Right lobe of liver (tissue), 4 donors: ENCODE data around the gene GDI1.

ENCODE experiments used
- POLR2A ChIP-seq: fragments of 450-650 bp; IDR thresholded peaks from one replicate; pipeline ENCODE4 v1.6.1; 2017; ENCODE audit warnings: antibody characterized with exemption, mild to moderate bottlenecking
- TF ChIP-seq, protein P1 (sequence below), 4 donors: fragments of 200-600 bp in 3 of 4; fragments of 450-650 bp in 1 of 4; IDR thresholded peaks; one replicate each; pipeline versions ENCODE4 v1.5.1 to v1.8.0; 2016 to 2022; ENCODE audit warnings: antibody characterized with exemption in 4 of 4, mild to moderate bottlenecking in 2 of 4
- donor health status: DM: no; HTN: no; CAD: no.
- donor health status: DM: no; HTN: no; CAD: no.
- donor health status: DM: no; HTN: yes; CAD: no.

DNA sequence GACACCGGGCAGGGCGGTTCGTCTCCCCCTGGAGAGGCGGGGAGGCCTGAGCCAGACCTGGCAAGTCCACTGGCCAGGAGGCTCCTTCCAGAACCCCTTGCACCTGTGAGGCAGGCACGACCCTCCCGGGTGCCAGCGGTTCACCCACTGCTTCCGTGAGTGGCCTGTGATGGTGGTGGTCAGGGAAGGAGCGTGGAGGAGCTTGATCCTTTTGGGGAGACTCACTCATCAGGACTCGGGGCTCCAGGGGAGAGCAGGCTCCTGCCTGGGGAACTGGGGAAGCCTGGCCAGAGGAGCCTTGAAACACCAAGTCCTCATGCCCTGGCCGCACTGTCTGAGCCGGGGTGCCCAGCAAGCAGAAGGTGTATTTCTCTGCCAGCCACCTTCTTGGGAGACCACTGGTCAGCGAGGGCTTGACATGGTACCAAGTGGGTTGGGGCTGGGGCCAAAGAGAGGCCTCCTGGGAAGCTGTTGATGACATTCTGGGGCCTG, 7.8 kb downstream of the GDI1 start:
- TF ChIP-seq, protein P1, sequence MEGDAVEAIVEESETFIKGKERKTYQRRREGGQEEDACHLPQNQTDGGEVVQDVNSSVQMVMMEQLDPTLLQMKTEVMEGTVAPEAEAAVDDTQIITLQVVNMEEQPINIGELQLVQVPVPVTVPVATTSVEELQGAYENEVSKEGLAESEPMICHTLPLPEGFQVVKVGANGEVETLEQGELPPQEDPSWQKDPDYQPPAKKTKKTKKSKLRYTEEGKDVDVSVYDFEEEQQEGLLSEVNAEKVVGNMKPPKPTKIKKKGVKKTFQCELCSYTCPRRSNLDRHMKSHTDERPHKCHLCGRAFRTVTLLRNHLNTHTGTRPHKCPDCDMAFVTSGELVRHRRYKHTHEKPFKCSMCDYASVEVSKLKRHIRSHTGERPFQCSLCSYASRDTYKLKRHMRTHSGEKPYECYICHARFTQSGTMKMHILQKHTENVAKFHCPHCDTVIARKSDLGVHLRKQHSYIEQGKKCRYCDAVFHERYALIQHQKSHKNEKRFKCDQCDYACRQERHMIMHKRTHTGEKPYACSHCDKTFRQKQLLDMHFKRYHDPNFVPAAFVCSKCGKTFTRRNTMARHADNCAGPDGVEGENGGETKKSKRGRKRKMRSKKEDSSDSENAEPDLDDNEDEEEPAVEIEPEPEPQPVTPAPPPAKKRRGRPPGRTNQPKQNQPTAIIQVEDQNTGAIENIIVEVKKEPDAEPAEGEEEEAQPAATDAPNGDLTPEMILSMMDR (IDR thresholded peaks at IDR 0.05) = no peak
- TF ChIP-seq POLR2A = no peak
